Ectodermal cell (in vitro differentiated cells): Measurements from ENCODE around the gene TCN2.
A peak's percentile ranks its signal among the peaks of the same experiment; 100 is the strongest.
"Not testable (repeated sequence)": the region's sequence is repeated elsewhere in the genome, so short reads cannot be mapped to it uniquely, and the experiment has no call there.

Experiments
- H3K27ac ChIP-seq: 2 replicates; pipeline ENCODE4 v1.7.0; 2013; ENCODE audit warnings: mild to moderate bottlenecking, low read depth, low read length; ENCODE audit not compliant: insufficient read depth, poor library complexity, severe bottlenecking
- H3K27me3 ChIP-seq: 2 replicates; pipeline ENCODE4 v1.7.0; 2013; ENCODE audit warnings: mild to moderate bottlenecking, low read length; ENCODE audit not compliant: insufficient read depth, control insufficient read depth, poor library complexity, severe bottlenecking
- H3K36me3 ChIP-seq: one replicate; pipeline ENCODE4 v1.7.0; 2013; ENCODE audit warnings: low read length; ENCODE audit not compliant: control insufficient read depth, insufficient read depth
- H3K4me1 ChIP-seq: one replicate; pipeline ENCODE4 v1.7.0; 2013; ENCODE audit warnings: low read length; ENCODE audit not compliant: control insufficient read depth, insufficient read depth
- H3K4me3 ChIP-seq: 2 replicates; pipeline ENCODE4 v1.7.0; 2013; ENCODE audit warnings: low read depth, low read length, control low read depth; ENCODE audit not compliant: insufficient read depth
- H3K9me3 ChIP-seq: 2 replicates; pipeline ENCODE4 v1.7.0; 2013; ENCODE audit warnings: mild to moderate bottlenecking, low read length, moderate library complexity; ENCODE audit not compliant: control insufficient read depth
- WGBS, 2 experiments: methylation state at CpG; one replicate each; pipeline ENCODE4 v1.1.7; 2013; ENCODE audit warnings: missing lambda C conversion rate in 2 of 2; 5-methylcytosine and 5-hydroxymethylcytosine counted together

TCN2 gene

DNA sequence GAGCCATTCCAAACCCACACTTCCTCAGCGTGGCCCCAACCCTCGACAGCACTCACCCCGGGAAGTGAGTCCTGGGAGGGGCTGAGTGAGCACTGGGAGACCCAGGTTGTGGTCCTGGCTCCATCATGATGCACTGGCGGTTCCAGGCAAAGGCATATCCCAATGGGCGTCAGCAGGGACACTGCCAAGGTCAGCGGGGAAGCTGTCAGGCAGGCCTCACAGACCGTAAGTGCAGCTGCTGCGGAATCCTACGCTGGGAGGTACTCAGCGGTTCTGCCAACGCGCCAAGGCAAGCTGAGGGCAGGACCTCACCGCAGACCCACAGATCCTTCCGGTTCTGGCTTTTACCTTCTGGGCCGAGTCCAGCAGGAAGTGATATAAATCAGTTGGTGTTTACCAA is 31.1 kb upstream of the TCN2 start:
- Histone ChIP-seq H3K27ac (no peak overlapping the region), H3K9me3 (no peaks in the 10 kb centered on the region), H3K4me3 (no peak overlapping the region), H3K27me3 (no peaks in the 10 kb centered on the region), H3K4me1 (peaks cover 13% of the 10 kb centered on the region), H3K36me3 (peaks cover 24% of the 10 kb centered on the region)
- 94% methylated on average over 15 of the region's 15 CpGs for WGBS, 2 experiments

DNA sequence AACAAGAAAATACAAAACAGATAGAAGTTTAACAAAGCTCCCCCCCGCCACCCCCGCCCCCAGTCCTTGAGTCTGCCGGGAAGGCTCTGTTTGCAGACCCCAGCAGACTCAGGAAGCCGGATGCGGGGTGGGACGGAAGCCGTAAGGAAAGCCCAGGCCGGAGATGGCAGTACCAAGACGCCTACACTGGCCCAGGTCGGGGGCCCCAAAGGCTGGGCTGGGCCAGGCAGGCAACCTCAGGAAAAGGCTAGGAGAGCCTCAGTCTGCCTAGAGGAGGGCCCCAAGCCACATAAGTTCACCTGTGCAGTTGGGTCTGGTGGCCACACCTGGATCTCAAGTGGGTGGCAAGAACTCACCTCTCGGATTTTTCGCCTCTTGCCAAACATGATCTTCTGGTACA is 28.5 kb upstream of the TCN2 start:
- Histone ChIP-seq H3K36me3 (peaks cover 37% of the 10 kb centered on the region), H3K27me3 (no peaks in the 10 kb centered on the region), H3K9me3 (no peaks in the 10 kb centered on the region), H3K4me1 (peaks cover 11% of the 10 kb centered on the region), H3K4me3 (no peak overlapping the region), H3K27ac (no peak overlapping the region)
- 95 to 97% methylated on average over 12 of the region's 12 CpGs for WGBS, 2 experiments

- Histone ChIP-seq H3K4me1 (no peaks in the 10 kb centered on the region), H3K27me3 (no peaks in the 10 kb centered on the region), H3K9me3 (no peaks in the 10 kb centered on the region), H3K27ac (no peak overlapping the region), H3K4me3 (no peak overlapping the region), H3K36me3 (peaks cover 46% of the 10 kb centered on the region)
- 93 to 94% methylated on average over 6 of the region's 6 CpGs for WGBS, 2 experiments
Measured at GRCh38 chr22:30580896-30581295, 26.1 kb upstream of the TCN2 start.

DNA sequence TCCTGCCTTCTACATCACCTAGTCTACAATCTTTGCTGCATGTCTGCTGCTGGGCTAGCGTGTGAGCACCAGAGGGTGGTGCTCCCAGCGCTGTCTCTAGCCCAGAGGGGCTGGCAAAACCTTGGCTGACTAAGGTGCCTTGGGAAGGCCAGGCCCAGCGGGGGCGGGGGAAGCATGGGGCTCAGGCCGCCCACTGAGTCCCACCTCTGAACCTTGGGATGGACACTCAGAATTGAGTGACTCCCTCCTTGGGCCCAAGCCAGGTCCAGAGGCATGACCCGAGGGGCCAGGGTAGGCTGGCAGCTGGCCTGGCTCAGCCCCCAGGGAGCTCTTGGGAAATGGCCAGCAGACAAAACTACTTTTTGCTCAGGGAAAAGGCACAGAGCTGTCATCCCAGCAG is 24.9 kb upstream of the TCN2 start:
- Histone ChIP-seq H3K27me3 (no peaks in the 10 kb centered on the region), H3K4me1 (no peaks in the 10 kb centered on the region), H3K9me3 (no peaks in the 10 kb centered on the region), H3K4me3 (no peak overlapping the region), H3K27ac (no peak overlapping the region), H3K36me3 (peaks cover 47% of the 10 kb centered on the region)
- WGBS, 2 experiments: 96% methylated on average over 6 of the region's 6 CpGs

DNA sequence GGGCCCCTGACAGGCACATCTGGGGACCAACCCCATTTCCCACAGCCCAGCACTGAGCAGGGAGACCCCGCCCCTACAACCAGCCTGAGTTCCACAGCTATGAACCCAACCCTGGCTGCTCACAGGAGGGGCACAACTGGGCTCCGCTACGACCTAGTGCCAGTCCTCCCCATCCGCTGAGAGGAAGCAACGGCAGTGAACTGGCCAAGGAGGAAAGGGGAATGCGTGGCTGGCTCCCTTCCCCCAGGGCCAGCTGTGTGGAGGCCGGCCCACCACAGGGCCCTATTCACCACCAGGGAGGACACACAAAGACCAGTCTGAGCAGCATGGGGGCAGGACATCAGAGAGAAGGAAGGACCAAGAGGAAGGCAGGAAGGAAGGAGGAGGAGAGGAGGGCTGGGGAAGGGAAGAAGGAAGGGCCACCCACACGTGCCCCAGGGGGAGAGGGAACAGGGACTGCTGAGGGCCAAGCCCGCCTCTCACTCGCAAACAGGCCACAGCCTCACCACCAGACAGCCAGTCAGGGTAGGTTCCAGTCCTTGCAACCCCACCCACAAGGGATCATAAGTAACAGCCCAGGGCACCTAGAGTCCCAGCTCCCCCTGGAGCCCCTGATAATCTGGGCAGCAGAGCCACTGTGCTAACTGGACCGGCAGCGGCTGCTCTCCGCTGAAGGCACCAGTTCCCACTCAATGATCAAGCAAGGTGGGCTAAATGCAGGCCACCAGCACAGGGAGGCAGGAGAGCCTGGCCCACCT is 24.0 kb upstream of the TCN2 start:
- no peak overlapping the region for H3K4me3 ChIP-seq
- peaks cover 56% of the 10 kb centered on the region for H3K36me3 ChIP-seq
- no peak overlapping the region for H3K27ac ChIP-seq
- H3K27me3 ChIP-seq: no peaks in the 10 kb centered on the region
- WGBS, 2 experiments: 68 to 73% methylated on average over 13 of the region's 13 CpGs
- H3K4me1 ChIP-seq: no peaks in the 10 kb centered on the region
- no peaks in the 10 kb centered on the region for H3K9me3 ChIP-seq

DNA sequence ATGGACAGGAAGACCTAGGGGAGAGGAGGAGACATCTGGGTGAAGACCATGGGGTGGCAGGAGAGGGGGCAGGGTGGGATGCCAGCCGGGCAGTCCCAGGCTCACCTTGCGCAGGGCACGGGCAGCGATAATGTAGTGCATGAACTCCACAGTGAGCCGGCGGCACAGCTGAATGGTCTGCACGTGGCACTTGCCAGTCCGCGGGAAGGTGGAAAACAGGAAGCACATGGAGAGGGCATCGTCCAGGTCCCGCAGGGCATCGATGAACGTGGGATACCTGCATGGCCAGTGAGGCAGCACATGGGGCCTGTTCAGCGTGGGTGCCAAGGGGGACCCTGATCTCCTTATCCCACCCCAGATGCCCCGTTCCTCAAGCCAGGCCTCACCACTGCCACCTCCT is 22.5 kb upstream of the TCN2 start:
- Histone ChIP-seq H3K4me1 (no peaks in the 10 kb centered on the region), H3K27ac (no peak overlapping the region), H3K27me3 (no peaks in the 10 kb centered on the region), H3K36me3 (peaks cover 53% of the 10 kb centered on the region), H3K4me3 (no peak overlapping the region), H3K9me3 (no peaks in the 10 kb centered on the region)
- WGBS, 2 experiments: 95% methylated on average over 15 of the region's 15 CpGs

DNA sequence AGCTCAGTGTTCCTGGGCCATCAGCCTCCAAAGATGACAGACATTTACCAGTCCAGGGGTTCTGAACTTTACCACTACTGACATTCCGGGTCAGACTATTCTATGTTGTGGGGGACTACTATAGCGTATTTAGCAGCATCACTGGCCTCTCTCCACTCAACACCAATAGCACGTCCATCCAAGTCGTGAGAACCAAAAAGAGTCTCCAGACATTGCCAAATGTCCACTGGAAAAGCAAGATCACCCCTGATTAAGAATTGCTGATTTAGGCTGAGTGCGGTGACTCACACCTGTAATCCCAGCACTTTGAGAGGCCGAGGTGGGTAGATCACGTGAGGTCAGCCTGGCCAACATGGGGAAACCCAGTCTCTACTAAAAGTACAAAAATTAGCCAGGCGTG is 20.6 kb upstream of the TCN2 start:
- Histone ChIP-seq H3K36me3 (peaks cover 41% of the 10 kb centered on the region), H3K4me1 (peaks cover 7% of the 10 kb centered on the region), H3K27ac (no peak overlapping the region), H3K4me3 (no peak overlapping the region), H3K9me3 (no peaks in the 10 kb centered on the region), H3K27me3 (no peaks in the 10 kb centered on the region)
- 91 to 98% methylated on average over 8 of the region's 8 CpGs for WGBS, 2 experiments

- Histone ChIP-seq H3K9me3 (no peaks in the 10 kb centered on the region), H3K27me3 (peaks cover 15% of the 10 kb centered on the region), H3K27ac (no peak overlapping the region), H3K4me1 (peaks cover 7% of the 10 kb centered on the region), H3K4me3 (peak overlapping the region; percentile 98), H3K36me3 (peaks cover 22% of the 10 kb centered on the region)
- WGBS, 2 experiments: 7 to 8% methylated on average over 14 of the region's 14 CpGs
Measured at GRCh38 chr22:30591191-30591587, 15.8 kb upstream of the TCN2 start.

DNA sequence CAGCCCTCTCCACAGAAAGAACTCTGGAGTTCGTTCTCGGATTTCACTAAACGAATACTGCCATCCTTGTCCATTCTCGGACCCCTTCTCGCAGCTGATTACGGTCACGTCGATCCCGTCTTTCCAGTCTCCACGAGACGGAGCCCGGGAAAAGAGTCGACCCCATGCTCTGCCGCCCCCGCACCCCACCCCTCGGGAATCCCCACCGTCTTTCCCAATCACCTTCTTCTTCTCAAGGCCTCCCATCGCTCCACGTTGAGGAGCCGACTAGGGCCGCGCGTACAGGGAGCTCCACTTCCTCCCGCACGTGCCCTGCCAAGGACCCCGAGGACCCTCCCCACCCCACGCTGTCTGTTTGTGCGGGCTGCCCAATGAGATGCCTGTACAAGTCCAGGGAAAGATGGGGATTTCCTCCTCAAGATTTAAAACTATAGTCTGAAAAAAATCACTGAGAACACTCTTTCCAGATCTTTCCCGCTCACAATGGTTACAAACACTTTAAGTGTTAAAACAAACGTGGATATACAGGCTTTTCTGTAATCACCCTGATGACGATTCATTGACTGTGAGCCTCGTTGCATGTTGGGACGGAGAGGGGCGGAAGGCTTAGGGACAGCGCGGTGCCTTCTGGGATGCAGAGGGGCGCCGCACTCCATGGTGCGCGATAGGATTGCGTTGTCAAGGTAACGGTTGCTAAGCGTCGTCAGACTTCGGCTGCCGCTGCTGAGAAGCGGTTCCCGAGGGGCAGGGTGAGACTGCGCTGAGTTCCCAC is 15.2 kb upstream of the TCN2 start, which contains the start of gene PES1:
TSS of gene PES1 (minus strand) at position 323 of the 772 bp plus-strand sequence. CDS start at position 246, 77 bp downstream.
- H3K4me1 ChIP-seq: peaks cover 7% of the 10 kb centered on the region
- H3K36me3 ChIP-seq: peaks cover 16% of the 10 kb centered on the region
- peak within 1 kb of the TSS; percentile 80 for H3K27ac ChIP-seq
- H3K4me3 ChIP-seq: peak within 1 kb of the TSS; percentile 98
- H3K27me3 ChIP-seq: peaks cover 15% of the 10 kb centered on the region
- WGBS, 2 experiments: 0 to 1% methylated on average over 49 of the region's 49 CpGs
- no peaks in the 10 kb centered on the region for H3K9me3 ChIP-seq

- not testable (repeated sequence) for H3K4me1 ChIP-seq, H3K27ac ChIP-seq, H3K9me3 ChIP-seq, H3K4me3 ChIP-seq
- WGBS, 2 experiments: 51 to 53% methylated on average over 18 of the region's 18 CpGs
- Histone ChIP-seq H3K36me3 (peaks cover 10% of the 10 kb centered on the region), H3K27me3 (peaks cover 15% of the 10 kb centered on the region)
Measured at GRCh38 chr22:30592360-30592713, 14.6 kb upstream of the TCN2 start.
